IMR-90 (cell line): ENCODE measurements around the gene GOLIM4. TPM values are rescaled to one million over a fixed set of nuclear protein-coding genes. Genes with fewer than 3 reads are reported as not detected.

Experiments
- ATAC-seq: fragments of 200-7000 bp; cut with Tn5 transposase; 2 replicates; pipeline ENCODE4 v1.9.1; 2020; ENCODE audit warnings: low read depth, mild to moderate bottlenecking, moderate library complexity
- BruUV-seq: library from RNA; stranded (reverse); fragments of 400-500 nt; replicated peaks from 2 replicates; lab custom pipeline; 2021; lab: Mats Ljungman, UMichigan
- CTCF ChIA-PET: fragments of 300-600 bp; formaldehyde crosslinking; extraction: SDS; loops from one replicate; lab custom pipeline; 2021; ENCODE audit warnings: antibody characterized with exemption; lab: Yijun Ruan, JAX
- POLR2A ChIA-PET: fragments of 300-600 bp; sonication (Branson Sonifier 250); formaldehyde crosslinking; loops from one replicate; lab custom pipeline; 2022; ENCODE audit warnings: antibody characterized with exemption; ENCODE audit not compliant: unreplicated experiment; lab: Charles Lee
- DNase-seq: peaks from one replicate; pipeline ENCODE4 v3.0.0; 2013
- H2AFZ ChIP-seq: replicated peaks from 2 replicates; pipeline ENCODE3; 2013; ENCODE audit warnings: low read length, mild to moderate bottlenecking; ENCODE audit not compliant: poor library complexity
- H2AK5ac ChIP-seq: 2 replicates; pipeline ENCODE4 v1.6.1; 2013; ENCODE audit warnings: low read depth, low read length, inconsistent platforms
- H2AK9ac ChIP-seq: replicated peaks from 2 replicates; pipeline ENCODE3; 2013; ENCODE audit warnings: mild to moderate bottlenecking, low read depth, low read length, moderate library complexity; ENCODE audit not compliant: poor library complexity
- H2BK120ac ChIP-seq: 2 replicates; pipeline ENCODE4 v1.6.1; 2013; ENCODE audit warnings: low read depth, low read length, inconsistent platforms
- H2BK15ac ChIP-seq: 3 replicates; pipeline ENCODE4 v1.6.1; 2013; ENCODE audit warnings: low read depth, low read length, inconsistent platforms
- H2BK20ac ChIP-seq: 2 replicates; pipeline ENCODE4 v1.6.1; 2013; ENCODE audit warnings: low read depth, mild to moderate bottlenecking, inconsistent platforms, low read length, moderate library complexity
- H2BK5ac ChIP-seq: 2 replicates; pipeline ENCODE4 v1.6.1; 2013; ENCODE audit warnings: mild to moderate bottlenecking, low read depth, low read length, inconsistent platforms; ENCODE audit not compliant: poor library complexity, severe bottlenecking
- H3K14ac ChIP-seq: replicated peaks from 2 replicates; pipeline ENCODE4 v1.6.1; 2013; ENCODE audit warnings: low read depth, low read length, inconsistent platforms
- H3K18ac ChIP-seq: 2 replicates; pipeline ENCODE4 v1.6.1; 2013; ENCODE audit warnings: low read depth, low read length, control low read depth
- H3K23ac ChIP-seq: 2 replicates; pipeline ENCODE4 v1.6.1; 2013; ENCODE audit warnings: low read depth, low read length, inconsistent platforms
- H3K27ac ChIP-seq: 2 replicates; pipeline ENCODE4 v1.5.1; 2013; ENCODE audit warnings: mild to moderate bottlenecking, control low read depth, low read length; ENCODE audit not compliant: insufficient read depth
- H3K27me3 ChIP-seq: 2 replicates; pipeline ENCODE4 v1.6.1; 2013; ENCODE audit warnings: low read length; ENCODE audit not compliant: control insufficient read depth, insufficient read depth
- H3K36me3 ChIP-seq: 2 replicates; pipeline ENCODE4 v1.6.1; 2013; ENCODE audit warnings: low read length, mixed read lengths; ENCODE audit not compliant: control insufficient read depth, insufficient read depth
- H3K4ac ChIP-seq: 2 replicates; pipeline ENCODE4 v1.6.1; 2013; ENCODE audit warnings: low read depth, low read length, inconsistent platforms
- H3K4me1 ChIP-seq: 2 replicates; pipeline ENCODE4 v1.6.1; 2013; ENCODE audit warnings: low read length, mixed read lengths; ENCODE audit not compliant: control insufficient read depth, insufficient read depth
- H3K4me2 ChIP-seq: 2 replicates; pipeline ENCODE4 v1.6.1; 2013; ENCODE audit warnings: low read depth, mild to moderate bottlenecking, control low read depth, low read length, moderate library complexity
- H3K4me3 ChIP-seq: 2 replicates; pipeline ENCODE4 v1.5.1; 2013; ENCODE audit warnings: low read depth, mild to moderate bottlenecking, control low read depth, low read length, moderate library complexity; ENCODE audit not compliant: insufficient read depth
- H3K56ac ChIP-seq: 2 replicates; pipeline ENCODE4 v1.6.1; 2013; ENCODE audit warnings: low read length, inconsistent platforms; ENCODE audit not compliant: insufficient read depth; ENCODE audit errors: extremely low read depth
- H3K79me1 ChIP-seq, 2 experiments: 2 replicates each; pipeline ENCODE4 v1.6.1; 2013; ENCODE audit warnings: low read length in 2 of 2, inconsistent platforms in 1 of 2, low read depth in 1 of 2
- H3K9ac ChIP-seq: 2 replicates; pipeline ENCODE4 v1.6.1; 2013; ENCODE audit warnings: low read depth, low read length, control low read depth
- H3K9me1 ChIP-seq: 2 replicates; pipeline ENCODE4 v1.6.1; 2013; ENCODE audit warnings: low read length, inconsistent platforms; ENCODE audit not compliant: insufficient read depth
- H3K9me3 ChIP-seq: 2 replicates; pipeline ENCODE4 v1.6.1; 2013; ENCODE audit warnings: low read length; ENCODE audit not compliant: control insufficient read depth, insufficient read depth
- H4K20me1 ChIP-seq: 2 replicates; pipeline ENCODE4 v1.6.1; 2013; ENCODE audit warnings: low read length, inconsistent platforms; ENCODE audit not compliant: insufficient read depth
- H4K5ac ChIP-seq: 2 replicates; pipeline ENCODE4 v1.6.1; 2013; ENCODE audit warnings: mild to moderate bottlenecking, low read depth, low read length, control low read depth
- H4K8ac ChIP-seq, 2 experiments: 2 replicates each; pipeline ENCODE4 v1.6.1; 2013; ENCODE audit warnings: low read depth in 2 of 2, low read length in 2 of 2, control low read depth in 1 of 2, inconsistent platforms in 1 of 2
- H4K91ac ChIP-seq: 2 replicates; pipeline ENCODE4 v1.6.1; 2013; ENCODE audit warnings: low read depth, low read length, inconsistent platforms; ENCODE audit not compliant: insufficient read depth
- BHLHE40 ChIP-seq: fragments of 150-350 bp; IDR thresholded peaks from 2 replicates; pipeline ENCODE4 v1.6.1; 2016; ENCODE audit warnings: mild to moderate bottlenecking, low read depth, low read length
- CHD1 ChIP-seq: IDR thresholded peaks from 2 replicates; pipeline ENCODE4 v1.6.1; 2012; ENCODE audit warnings: low read depth, low read length, improper control_type of control experiment
- MXI1 ChIP-seq: IDR thresholded peaks from 2 replicates; pipeline ENCODE4 v1.6.1; 2012; ENCODE audit warnings: low read depth, mild to moderate bottlenecking, low read length, moderate library complexity, borderline replicate concordance
- NFE2L2 ChIP-seq: fragments of 150-350 bp; IDR thresholded peaks from 2 replicates; pipeline ENCODE4 v1.6.1; 2016; ENCODE audit warnings: low read depth, mild to moderate bottlenecking, low read length
- RAD21 ChIP-seq: IDR thresholded peaks from 2 replicates; pipeline ENCODE4 v1.6.1; 2012; ENCODE audit warnings: low read length, improper control_type of control experiment
- RFX5 ChIP-seq: IDR thresholded peaks from 2 replicates; pipeline ENCODE4 v1.8.0; 2012; ENCODE audit warnings: low read depth, mild to moderate bottlenecking, low read length, moderate library complexity
- SMC3 ChIP-seq: fragments of 150-350 bp; IDR thresholded peaks from 2 replicates; pipeline ENCODE4 v1.6.1; 2016; ENCODE audit warnings: low read depth, mild to moderate bottlenecking, antibody characterized with exemption, low read length, moderate library complexity
- USF2 ChIP-seq: fragments of 150-350 bp; IDR thresholded peaks from 2 replicates; pipeline ENCODE4 v1.6.1; 2017; ENCODE audit warnings: mild to moderate bottlenecking, antibody characterized with exemption, low read length, low read depth
- WGBS, 2 experiments: methylation state at CpG; one replicate each; pipeline versions ENCODE4 v1.1.5 to v1.1.7; 2013; ENCODE audit warnings: missing lambda C conversion rate in 2 of 2; ENCODE audit not compliant: insufficient read length in 1 of 2; ENCODE audit errors: extremely low coverage in 2 of 2; 5-methylcytosine and 5-hydroxymethylcytosine counted together
- dilution Hi-C: fragments of 300-500 bp; cut with HindIII; formaldehyde crosslinking; loops from one replicate; pipeline ENCODE4 v1.14.3; 2018; ENCODE audit warnings: low sequenced_read_pairs; ENCODE audit not compliant: unreplicated experiment
- in situ Hi-C: fragments of 300-500 bp; cut with MboI; formaldehyde crosslinking; loops from 3 replicates; pipeline ENCODE4 v1.14.3; 2019; ENCODE audit warnings: low sequenced_read_pairs, inconsistent platforms, mixed read lengths
- intact Hi-C: fragments of 100-400 bp; cut with micrococcal nuclease; formaldehyde crosslinking; loops from 2 replicates; pipeline ENCODE4 v1.10.0; 2022
- polyA plus RNA-seq, 3 experiments: library from polyadenylated mRNA; depleted of rRNA; stranded (reverse); fragments of >200 nt; gene quantifications; 2 replicates each; pipeline ENCODE4 v1.2.3, GENCODE V29; 2012; ENCODE audit warnings: low replicate concordance in 1 of 3
- total RNA-seq: library from RNA; depleted of rRNA; stranded (reverse); fragments of >200 nt; gene quantifications from 2 replicates; pipeline ENCODE4 v1.2.3, GENCODE V29; 2012

Gene GOLIM4
- total and polyA plus RNA-seq, 2 of the 4 experiments (the other 2 are of a cell fraction), result 44.6 to 71.2 TPM

- Histone ChIP-seq H3K4me3 (peak overlapping the region; percentile 74), H2AFZ (peak overlapping the region; percentile 100), H4K91ac (peak overlapping the region; percentile 76), H3K23ac (peak overlapping the region; percentile 82), H3K36me3 (no peaks in the 10 kb centered on the region; the same call in 1 of the 2 replicates), H3K18ac (peak overlapping the region; percentile 26; the same call in 1 of the 2 replicates), H3K56ac (peak overlapping the region; percentile 95), H3K9me3 (no peaks in the 10 kb centered on the region), H3K27me3 (no peaks in the 10 kb centered on the region), H2BK20ac (peak overlapping the region; percentile 30; the same call in 1 of the 2 replicates), H3K79me1 (peaks cover 0 to 10% of the 10 kb centered on the region in 2 experiments; a peak in 2 of 4 replicates), H3K4me2 (peak overlapping the region; percentile 99), H2AK9ac (peak overlapping the region; percentile 93), H4K20me1 (peaks cover 16% of the 10 kb centered on the region; the same call in 1 of the 2 replicates), H4K8ac (peak overlapping the region; percentile 52 to 82), H2BK15ac (peak overlapping the region; percentile 88; the same call in 1 of the 3 replicates), H3K9ac (peak overlapping the region; percentile 61), H2BK5ac (peak overlapping the region; percentile 72), H3K9me1 (no peaks in the 10 kb centered on the region), H4K5ac (peak overlapping the region; percentile 31; the same call in 1 of the 2 replicates), H3K4me1 (peaks cover 5% of the 10 kb centered on the region), H3K14ac (peak overlapping the region; percentile 92), H3K4ac (peak overlapping the region; percentile 79), H2BK120ac (peak overlapping the region; percentile 76), H2AK5ac (peak overlapping the region; percentile 46), H3K27ac (peak overlapping the region; percentile 60)
- CTCF ChIA-PET, result interaction anchor here (0.6 to 1.4 kb wide), 3 partner anchors 18 to 460 kb away, joined by 3 read pairs; no protein-coding TSS in a partner anchor
- WGBS, 2 experiments, result 0% methylated on average over 2 of the region's 17 CpGs; no CpG with 5 or more reads in 1 of the 2 experiments
- POLR2A ChIA-PET, result no interaction called here
- ATAC-seq (peak; percentile 42), DNase-seq (peak; percentile 93)
- dilution Hi-C loops, result no loop called here
- in situ Hi-C loops, result loop anchor here (25.0 kb wide), 2 partner anchors 1016 to 1666 kb away; partner anchors contain the start of genes ACTRT3, MYNN and TERC
- BruUV-seq, result no TSS peak
- intact Hi-C loops, result loop anchor here (5.0 kb wide), 2 partner anchors 34 to 174 kb away; no protein-coding TSS in a partner anchor
- TF ChIP-seq RAD21, result no peak
- TF ChIP-seq RFX5, result no peak
- TF ChIP-seq SMC3, result no peak
- no peak for TF ChIP-seq NFE2L2
- TF ChIP-seq USF2, result peak; percentile 94
- no peak for TF ChIP-seq CHD1
- TF ChIP-seq MXI1, result peak; percentile 92; the same call in 1 of the 2 replicates
- TF ChIP-seq BHLHE40, result peak; percentile 73
Measured at GRCh38 chr3:168096210-168096652, 507 bp upstream of the GOLIM4 start.
